ENCODE measurements around the gene EPS15.

EPS15 gene

DNA sequence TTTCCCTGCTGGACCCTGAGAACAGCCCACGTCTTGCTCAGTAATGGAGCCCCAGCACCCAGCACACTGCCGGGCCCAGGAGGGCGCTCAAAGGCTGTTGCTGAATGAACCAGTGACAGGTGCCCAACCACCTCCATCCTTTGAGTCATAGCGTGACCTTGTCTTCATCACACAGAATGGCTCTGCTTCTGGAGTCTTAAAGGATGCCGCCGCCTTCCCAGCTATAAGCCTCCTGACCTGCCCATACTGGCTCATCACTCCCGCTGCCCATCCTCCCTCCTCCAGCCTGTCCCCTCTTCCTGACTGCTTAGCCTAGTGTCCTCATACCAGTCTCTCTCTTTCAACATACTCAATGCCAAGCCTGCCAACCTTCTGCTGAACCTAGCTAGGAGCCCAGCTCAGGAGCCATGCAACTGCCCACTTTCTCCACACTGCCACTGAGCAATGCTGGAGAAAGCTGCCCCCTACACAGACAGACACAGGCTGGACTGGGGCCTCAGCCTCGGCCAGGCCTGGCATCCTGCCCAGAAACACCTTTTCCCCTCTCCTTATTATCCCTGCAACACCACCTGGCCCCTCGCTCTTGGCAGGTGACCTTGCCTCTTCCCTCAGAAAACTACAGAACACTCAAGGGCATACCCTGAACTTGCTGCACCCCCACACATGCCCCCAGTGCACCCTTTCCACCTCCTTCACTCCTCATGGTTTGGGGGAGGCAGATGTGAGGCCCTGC, 202.8 kb downstream of the EPS15 start:
- no peak for DNase-seq (ENCODE audit: low read depth in 2 of 2)

DNA sequence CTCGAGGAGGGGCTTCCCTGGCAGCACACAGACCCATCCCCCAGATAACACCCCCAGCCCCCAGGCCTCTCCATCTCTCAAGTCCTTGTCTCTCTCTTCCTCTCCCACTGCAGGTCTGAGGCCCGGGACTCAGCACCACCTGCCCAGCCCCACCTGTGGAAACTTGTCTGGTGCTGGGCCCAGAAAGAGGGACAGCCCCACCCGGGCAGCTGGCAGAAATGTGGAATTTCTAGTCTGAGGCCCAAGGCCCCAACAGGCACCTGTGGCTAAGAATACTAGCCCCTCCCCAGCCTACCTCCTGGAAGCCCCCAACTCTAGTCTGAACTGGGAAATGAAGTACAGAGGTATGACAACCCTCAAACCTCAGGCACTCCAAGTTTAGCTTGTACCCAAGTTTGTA, 204.1 kb downstream of the EPS15 start:
- no peak for DNase-seq (ENCODE audit: low read depth in 2 of 2)

DNA sequence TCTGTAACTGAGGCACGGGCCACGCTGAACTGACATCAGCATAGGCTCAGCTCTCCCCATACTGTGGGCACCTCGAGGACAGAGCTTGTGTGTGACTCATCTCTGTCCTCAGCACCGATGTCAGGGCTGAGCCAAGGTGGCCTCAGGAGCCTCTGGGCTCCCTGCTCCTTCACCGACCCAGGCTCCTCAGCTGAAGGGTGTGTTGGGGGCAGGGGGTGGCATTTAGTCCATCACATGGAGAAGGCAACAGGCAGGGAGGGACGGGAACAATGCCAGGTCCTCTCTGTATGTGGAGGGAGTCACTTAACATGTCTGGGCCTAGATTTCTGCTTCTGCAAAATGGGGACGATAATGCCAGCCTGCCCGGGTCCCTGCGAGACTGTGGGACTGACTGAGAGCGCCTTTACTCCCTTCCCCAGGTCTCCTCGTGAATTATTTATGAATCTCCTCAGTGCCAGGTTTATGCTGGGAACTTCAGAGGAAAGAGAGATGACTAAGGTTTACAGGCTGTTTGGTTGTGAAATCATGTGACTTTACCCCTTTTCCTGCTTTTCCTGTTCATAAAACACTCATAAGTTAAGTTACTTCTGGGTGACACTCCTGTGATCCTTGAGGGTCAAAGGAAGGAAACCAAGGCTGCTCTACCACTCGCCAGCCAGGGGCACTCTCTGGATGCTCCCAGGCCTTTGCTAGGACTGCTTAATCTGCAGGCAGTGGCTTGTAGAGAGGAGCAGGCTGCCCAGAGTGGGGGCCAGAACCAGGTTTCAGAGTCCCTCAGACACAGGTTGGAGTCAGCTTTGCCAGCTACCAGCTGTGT, 204.9 kb downstream of the EPS15 start:
- no peak for DNase-seq (ENCODE audit: low read depth in 2 of 2)

DNA sequence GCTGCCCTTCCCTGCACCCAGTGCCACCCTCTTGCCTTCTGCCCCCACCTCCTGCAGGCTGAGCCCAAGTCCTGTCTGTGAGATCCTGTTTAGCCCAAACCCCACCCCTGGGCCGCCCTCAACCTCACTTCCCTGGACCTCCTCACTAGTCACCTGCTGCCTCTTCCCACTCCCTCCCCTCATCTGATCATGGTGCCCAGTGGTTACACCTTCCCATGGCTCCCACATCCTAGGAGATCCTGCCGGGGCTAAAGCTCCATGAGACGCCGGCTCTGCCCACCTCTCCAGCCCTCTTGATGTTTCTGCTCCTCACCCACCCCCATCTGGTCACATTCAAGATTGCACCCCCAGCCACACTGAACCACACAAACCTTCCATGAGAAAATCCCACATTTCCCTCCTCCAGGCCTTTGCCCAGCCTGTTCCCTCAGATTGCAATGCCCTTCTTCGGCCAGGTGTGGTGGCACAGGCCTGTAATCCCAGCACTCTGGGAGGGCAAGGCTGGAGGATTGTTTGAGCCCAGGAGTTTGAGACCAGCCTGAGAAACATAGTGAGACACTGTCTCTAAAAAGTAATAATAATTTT, 205.7 kb downstream of the EPS15 start:
- no peak for DNase-seq (ENCODE audit: low read depth in 2 of 2)

DNA sequence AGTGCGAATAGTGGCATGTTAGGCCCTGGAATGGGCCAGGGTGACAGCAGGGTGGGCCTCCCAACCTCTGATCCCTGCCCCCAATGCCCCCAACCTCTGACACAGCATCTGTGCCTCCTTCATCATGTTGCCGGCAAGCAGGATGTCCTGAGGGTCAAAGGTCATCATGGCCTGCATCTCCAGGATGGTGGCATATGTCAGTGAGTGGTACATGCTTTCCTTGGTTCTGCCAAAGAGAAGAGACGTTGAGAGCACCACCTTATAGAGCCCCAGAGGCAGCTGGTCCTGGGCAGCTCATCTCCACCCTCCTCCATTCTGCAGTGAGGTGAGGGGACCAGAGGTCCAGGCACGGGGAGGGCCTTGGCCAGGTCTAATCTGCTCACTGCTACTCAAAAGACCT, 206.3 kb downstream of the EPS15 start:
- no peak for DNase-seq (ENCODE audit: low read depth in 2 of 2)

DNA sequence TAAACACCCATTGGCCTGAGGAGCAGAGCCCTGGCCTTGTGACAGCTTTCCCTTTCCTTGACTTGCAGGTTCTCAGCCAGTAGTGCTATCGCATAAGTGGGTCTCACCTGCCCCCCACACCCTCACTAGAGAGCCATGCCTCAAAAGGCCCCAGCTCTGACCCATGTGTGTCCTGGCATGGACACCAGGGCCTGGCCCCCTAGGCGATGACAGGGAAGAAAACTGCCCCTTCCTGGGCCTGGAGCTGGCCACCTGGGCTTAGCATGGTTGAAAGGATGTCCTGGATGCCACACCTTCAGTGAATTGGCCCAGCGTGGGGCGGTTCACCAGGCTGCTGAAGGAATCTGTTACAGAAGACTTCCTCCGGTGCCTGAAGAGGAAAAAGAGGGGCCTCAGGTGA, 207.2 kb downstream of the EPS15 start:
- DNase-seq (ENCODE audit: low read depth in 2 of 2): no peak

DNA sequence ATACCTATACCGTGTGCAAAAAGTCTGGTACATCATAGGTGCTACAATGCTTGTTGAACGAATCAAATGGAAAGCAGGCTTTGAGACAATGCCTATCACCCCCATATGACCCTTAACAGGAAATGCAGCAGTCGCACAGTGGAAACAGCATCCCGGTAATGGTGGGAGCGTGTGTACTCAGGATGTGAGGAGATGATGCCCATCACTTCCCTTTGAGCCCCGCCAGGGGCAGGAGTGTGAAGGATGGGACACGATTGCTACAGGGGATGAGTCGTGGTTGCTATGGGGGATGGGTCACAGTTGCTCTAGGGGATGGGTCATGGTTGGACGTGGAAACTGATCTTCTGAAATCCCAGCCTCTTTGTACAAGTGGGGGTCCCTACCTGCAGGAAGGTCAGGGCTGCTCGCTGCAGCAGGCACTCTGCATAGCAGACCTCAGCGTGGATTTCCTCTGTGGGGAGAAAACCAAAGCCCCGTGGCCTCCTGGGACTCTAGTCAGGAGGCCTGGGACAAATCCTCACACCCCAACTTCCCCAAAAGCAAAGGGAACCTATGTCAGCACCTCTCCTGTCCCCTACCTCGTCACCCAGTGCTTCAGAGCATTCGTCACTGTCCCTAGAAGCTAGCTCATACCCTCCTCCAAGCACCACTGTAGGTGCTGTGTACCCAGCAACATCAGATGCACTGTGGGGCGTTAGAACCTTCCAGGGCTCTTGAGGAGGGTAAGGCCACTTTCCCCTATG, 208.0 kb downstream of the EPS15 start:
- DNase-seq (ENCODE audit: low read depth in 2 of 2): no peak

DNA sequence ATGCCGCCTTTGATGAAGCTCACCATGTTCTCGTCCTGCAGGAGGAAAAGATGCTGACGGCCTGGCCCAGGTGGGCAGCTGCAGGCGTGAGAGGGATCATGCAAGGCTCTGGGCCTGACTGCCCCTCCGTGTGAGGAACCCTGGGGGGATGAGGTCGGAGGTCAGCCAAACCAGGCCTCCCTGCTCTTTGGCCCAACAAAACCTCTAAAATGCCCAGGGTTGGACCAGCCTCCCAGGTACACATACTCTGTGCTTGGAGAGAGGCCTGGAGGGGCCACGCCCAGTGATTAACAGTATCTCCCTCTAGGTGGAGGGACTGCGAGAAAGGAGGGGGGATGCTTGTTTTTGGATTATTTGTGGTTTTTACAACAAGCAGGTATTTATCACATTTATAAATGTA, 209.8 kb downstream of the EPS15 start:
- no peak for DNase-seq (ENCODE audit: low read depth in 2 of 2)

DNA sequence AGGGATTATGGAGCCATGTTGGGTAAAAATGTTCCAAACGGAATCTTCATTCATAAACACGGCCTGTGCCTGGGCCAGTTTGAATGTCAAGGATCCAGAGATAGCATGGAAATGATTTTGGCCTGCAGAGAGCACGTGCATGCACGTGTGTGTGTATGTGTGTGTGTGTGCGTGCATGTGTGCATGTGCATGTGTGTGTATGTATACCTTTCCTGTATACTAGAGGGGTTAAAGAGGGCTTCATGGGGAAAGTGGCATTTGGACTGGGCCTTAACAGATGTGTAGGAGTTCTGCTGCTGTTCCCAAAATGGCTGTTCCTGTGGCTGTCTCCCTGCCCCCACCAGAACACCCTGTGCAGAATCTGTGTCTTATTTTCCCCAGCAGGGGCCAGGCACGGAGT, 210.4 kb downstream of the EPS15 start:
- no peak for DNase-seq (ENCODE audit: low read depth in 2 of 2)

DNA sequence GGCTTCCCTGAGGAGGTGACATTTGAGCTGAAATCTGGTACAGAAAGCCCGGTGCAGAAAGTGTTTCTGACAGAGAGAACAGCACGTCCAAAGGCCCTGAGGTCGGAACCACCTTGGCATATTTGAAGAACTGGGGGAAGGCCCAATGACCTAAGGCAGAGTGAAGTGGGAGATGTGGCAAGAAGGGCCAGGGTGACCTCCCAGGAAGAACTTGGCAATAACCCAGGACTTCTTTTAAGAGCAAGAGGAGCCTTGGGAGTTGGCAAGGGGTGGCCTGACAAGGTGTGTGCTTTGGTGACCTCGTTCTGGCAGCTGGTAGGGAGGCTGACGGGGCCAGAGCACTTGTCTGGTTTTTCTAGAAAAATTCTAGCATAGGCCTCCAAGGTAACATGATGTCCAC, 212.1 kb downstream of the EPS15 start:
- DNase-seq (ENCODE audit: low read depth in 2 of 2): no peak

DNA sequence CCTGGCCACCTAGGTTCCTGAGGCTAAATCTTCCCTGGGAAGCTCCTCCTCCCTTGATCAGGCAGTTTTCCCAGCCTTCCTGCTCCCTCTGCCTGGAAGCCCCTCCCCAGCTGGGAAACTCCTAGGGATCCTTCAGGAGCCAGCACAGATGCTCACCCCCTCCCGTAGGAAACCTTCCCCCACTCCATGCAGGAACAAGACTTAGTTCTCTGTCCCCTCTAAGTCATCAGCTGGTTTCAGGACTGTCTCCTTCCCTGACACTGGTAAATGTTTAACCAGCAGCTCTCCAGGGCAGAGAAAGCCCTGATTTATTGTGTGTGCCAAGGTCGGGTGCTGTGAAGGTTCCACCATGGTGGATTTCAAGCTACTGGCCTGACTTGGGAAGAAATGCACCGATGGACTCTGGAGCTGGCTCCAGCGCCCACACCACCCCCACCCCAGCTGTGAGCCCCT, 213.7 kb downstream of the EPS15 start:
- DNase-seq (ENCODE audit: low read depth in 2 of 2): no peak

DNA sequence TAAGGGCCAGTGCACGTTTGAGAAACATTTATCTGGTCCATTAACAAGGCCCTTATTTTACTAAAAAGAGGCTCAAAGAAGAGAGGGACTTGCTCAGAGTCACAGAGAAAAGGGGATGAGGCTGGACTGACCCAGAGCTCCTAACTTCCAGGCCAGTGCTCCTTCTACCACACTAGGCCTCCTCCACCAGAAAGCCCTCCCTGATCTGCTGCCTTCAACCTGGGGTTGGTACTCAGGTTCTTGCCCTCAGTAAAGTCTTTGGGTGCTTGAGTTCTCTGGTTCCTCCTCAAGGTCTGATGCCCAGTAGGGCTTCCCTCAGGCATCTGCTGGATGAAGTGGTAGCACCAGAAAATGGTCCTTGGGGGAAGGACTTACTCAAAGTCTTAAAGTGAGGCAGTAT, 214.7 kb downstream of the EPS15 start:
- no peak for DNase-seq (ENCODE audit: low read depth in 2 of 2)
